ENCODE data around the gene OR10H2.

Gene OR10H2

GRCh38 chr19:15715642-15716041 is 12.2 kb upstream of the OR10H2 start:
- Histone ChIP-seq H3K36me3 (ENCODE audit: insufficient read depth, low read length) (no peaks in the 10 kb centered on the region), H3K27ac (ENCODE audit: low read depth, low read length) (no peak overlapping the region), H3K4me1 (ENCODE audit: control insufficient read depth, insufficient read depth, low read length, unreplicated experiment) (no peaks in the 10 kb centered on the region), H3K27me3 (ENCODE audit: insufficient read depth, low read length) (no peaks in the 10 kb centered on the region), H2AFZ (ENCODE audit: low read length, unreplicated experiment) (no peak overlapping the region), H3K4me3 (ENCODE audit: low read depth, low read length) (no peak overlapping the region), H3K79me2 (ENCODE audit: control insufficient read depth, insufficient read depth, low read length, unreplicated experiment) (no peaks in the 10 kb centered on the region)

GRCh38 chr19:15717809-15718208 is 10.0 kb upstream of the OR10H2 start:
- H3K79me2 ChIP-seq (ENCODE audit: control insufficient read depth, insufficient read depth, low read length, unreplicated experiment) = no peaks in the 10 kb centered on the region
- H3K36me3 ChIP-seq (ENCODE audit: insufficient read depth, low read length) = no peaks in the 10 kb centered on the region
- no peak overlapping the region for H2AFZ ChIP-seq (ENCODE audit: low read length, unreplicated experiment)
- no peaks in the 10 kb centered on the region for H3K27me3 ChIP-seq (ENCODE audit: insufficient read depth, low read length)
- H3K4me1 ChIP-seq (ENCODE audit: control insufficient read depth, insufficient read depth, low read length, unreplicated experiment) = no peaks in the 10 kb centered on the region
- H3K27ac ChIP-seq (ENCODE audit: low read depth, low read length) = no peak overlapping the region
- H3K4me3 ChIP-seq (ENCODE audit: low read depth, low read length) = no peak overlapping the region

- Histone ChIP-seq H3K36me3 (ENCODE audit: insufficient read depth, low read length) (no peaks in the 10 kb centered on the region), H3K27ac (ENCODE audit: low read depth, low read length) (no peak overlapping the region), H3K27me3 (ENCODE audit: insufficient read depth, low read length) (no peaks in the 10 kb centered on the region), H3K4me1 (ENCODE audit: control insufficient read depth, insufficient read depth, low read length, unreplicated experiment) (no peaks in the 10 kb centered on the region), H3K79me2 (ENCODE audit: control insufficient read depth, insufficient read depth, low read length, unreplicated experiment) (no peaks in the 10 kb centered on the region), H2AFZ (ENCODE audit: low read length, unreplicated experiment) (no peak overlapping the region), H3K4me3 (ENCODE audit: low read depth, low read length) (no peak overlapping the region)
Measured at GRCh38 chr19:15721268-15721667, 6.6 kb upstream of the OR10H2 start.

- H3K36me3 ChIP-seq (ENCODE audit: insufficient read depth, low read length) = no peaks in the 10 kb centered on the region
- no peaks in the 10 kb centered on the region for H3K4me1 ChIP-seq (ENCODE audit: control insufficient read depth, insufficient read depth, low read length, unreplicated experiment)
- H2AFZ ChIP-seq (ENCODE audit: low read length, unreplicated experiment) = no peak overlapping the region
- no peak overlapping the region for H3K27ac ChIP-seq (ENCODE audit: low read depth, low read length)
- no peak overlapping the region for H3K4me3 ChIP-seq (ENCODE audit: low read depth, low read length)
- no peaks in the 10 kb centered on the region for H3K79me2 ChIP-seq (ENCODE audit: control insufficient read depth, insufficient read depth, low read length, unreplicated experiment)
- no peaks in the 10 kb centered on the region for H3K27me3 ChIP-seq (ENCODE audit: insufficient read depth, low read length)
Measured at GRCh38 chr19:15722956-15723355, 4.9 kb upstream of the OR10H2 start.

- H2AFZ ChIP-seq (ENCODE audit: low read length, unreplicated experiment) = no peak overlapping the region
- H3K27me3 ChIP-seq (ENCODE audit: insufficient read depth, low read length) = no peaks in the 10 kb centered on the region
Measured at GRCh38 chr19:15730538-15730937, 2.7 kb downstream of the OR10H2 start.

GRCh38 chr19:15732388-15732787 is 4.6 kb downstream of the OR10H2 start:
- Histone ChIP-seq H3K4me1 (ENCODE audit: control insufficient read depth, insufficient read depth, low read length, unreplicated experiment) (no peaks in the 10 kb centered on the region), H3K27ac (ENCODE audit: low read depth, low read length) (no peak overlapping the region), H3K27me3 (ENCODE audit: insufficient read depth, low read length) (no peaks in the 10 kb centered on the region), H3K36me3 (ENCODE audit: insufficient read depth, low read length) (no peaks in the 10 kb centered on the region), H3K79me2 (ENCODE audit: control insufficient read depth, insufficient read depth, low read length, unreplicated experiment) (no peaks in the 10 kb centered on the region), H3K4me3 (ENCODE audit: low read depth, low read length) (no peak overlapping the region), H2AFZ (ENCODE audit: low read length, unreplicated experiment) (no peak overlapping the region)

More at GRCh38 chr19:15730538-15730937, 2.7 kb downstream of the OR10H2 start:
- Histone ChIP-seq H3K27ac (ENCODE audit: low read depth, low read length) (no peak overlapping the region), H3K36me3 (ENCODE audit: insufficient read depth, low read length) (no peaks in the 10 kb centered on the region), H3K79me2 (ENCODE audit: control insufficient read depth, insufficient read depth, low read length, unreplicated experiment) (no peaks in the 10 kb centered on the region), H3K4me3 (ENCODE audit: low read depth, low read length) (no peak overlapping the region), H3K4me1 (ENCODE audit: control insufficient read depth, insufficient read depth, low read length, unreplicated experiment) (no peaks in the 10 kb centered on the region)

GRCh38 chr19:15733895-15734294 is 6.1 kb downstream of the OR10H2 start:
- Histone ChIP-seq H3K27ac (ENCODE audit: low read depth, low read length) (no peak overlapping the region), H3K4me1 (ENCODE audit: control insufficient read depth, insufficient read depth, low read length, unreplicated experiment) (no peaks in the 10 kb centered on the region), H3K4me3 (ENCODE audit: low read depth, low read length) (no peak overlapping the region), H3K27me3 (ENCODE audit: insufficient read depth, low read length) (no peaks in the 10 kb centered on the region), H3K36me3 (ENCODE audit: insufficient read depth, low read length) (no peaks in the 10 kb centered on the region), H3K79me2 (ENCODE audit: control insufficient read depth, insufficient read depth, low read length, unreplicated experiment) (no peaks in the 10 kb centered on the region), H2AFZ (ENCODE audit: low read length, unreplicated experiment) (no peak overlapping the region)

GRCh38 chr19:15737722-15738121 is 9.9 kb downstream of the OR10H2 start, which contains the start of gene OR10H3:
TSS of gene OR10H3 (plus strand) at chr19:15737985. CDS start at chr19:15741393, 3,408 bp downstream.
- H3K36me3 ChIP-seq (ENCODE audit: insufficient read depth, low read length) = no peaks in the 10 kb centered on the region
- H3K79me2 ChIP-seq (ENCODE audit: control insufficient read depth, insufficient read depth, low read length, unreplicated experiment) = no peaks in the 10 kb centered on the region
- H3K4me1 ChIP-seq (ENCODE audit: control insufficient read depth, insufficient read depth, low read length, unreplicated experiment) = no peaks in the 10 kb centered on the region
- no peak within 1 kb of the TSS for H3K27ac ChIP-seq (ENCODE audit: low read depth, low read length)
- H3K27me3 ChIP-seq (ENCODE audit: insufficient read depth, low read length) = no peaks in the 10 kb centered on the region
- H3K4me3 ChIP-seq (ENCODE audit: low read depth, low read length) = no peak within 1 kb of the TSS
- H2AFZ ChIP-seq (ENCODE audit: low read length, unreplicated experiment) = no peak within 1 kb of the TSS

GRCh38 chr19:15740785-15741184 is 13.0 kb downstream of the OR10H2 start:
- no peaks in the 10 kb centered on the region for H3K36me3 ChIP-seq (ENCODE audit: insufficient read depth, low read length)
- H3K4me3 ChIP-seq (ENCODE audit: low read depth, low read length) = no peak overlapping the region
- no peaks in the 10 kb centered on the region for H3K79me2 ChIP-seq (ENCODE audit: control insufficient read depth, insufficient read depth, low read length, unreplicated experiment)
- no peaks in the 10 kb centered on the region for H3K27me3 ChIP-seq (ENCODE audit: insufficient read depth, low read length)
- no peak overlapping the region for H3K27ac ChIP-seq (ENCODE audit: low read depth, low read length)
- H3K4me1 ChIP-seq (ENCODE audit: control insufficient read depth, insufficient read depth, low read length, unreplicated experiment) = no peaks in the 10 kb centered on the region
- no peak overlapping the region for H2AFZ ChIP-seq (ENCODE audit: low read length, unreplicated experiment)

- Histone ChIP-seq H3K36me3 (ENCODE audit: insufficient read depth, low read length) (no peaks in the 10 kb centered on the region), H3K27me3 (ENCODE audit: insufficient read depth, low read length) (no peaks in the 10 kb centered on the region), H3K79me2 (ENCODE audit: control insufficient read depth, insufficient read depth, low read length, unreplicated experiment) (no peaks in the 10 kb centered on the region), H3K4me3 (ENCODE audit: low read depth, low read length) (no peak overlapping the region), H2AFZ (ENCODE audit: low read length, unreplicated experiment) (no peak overlapping the region), H3K4me1 (ENCODE audit: control insufficient read depth, insufficient read depth, low read length, unreplicated experiment) (no peaks in the 10 kb centered on the region), H3K27ac (ENCODE audit: low read depth, low read length) (no peak overlapping the region)
Measured at GRCh38 chr19:15748239-15748638, 20.4 kb downstream of the OR10H2 start.

- H3K4me3 ChIP-seq (ENCODE audit: low read depth, low read length) = no peak overlapping the region
- no peaks in the 10 kb centered on the region for H3K27me3 ChIP-seq (ENCODE audit: insufficient read depth, low read length)
- H3K79me2 ChIP-seq (ENCODE audit: control insufficient read depth, insufficient read depth, low read length, unreplicated experiment) = no peaks in the 10 kb centered on the region
- no peaks in the 10 kb centered on the region for H3K36me3 ChIP-seq (ENCODE audit: insufficient read depth, low read length)
- H3K27ac ChIP-seq (ENCODE audit: low read depth, low read length) = no peak overlapping the region
- H3K4me1 ChIP-seq (ENCODE audit: control insufficient read depth, insufficient read depth, low read length, unreplicated experiment) = no peaks in the 10 kb centered on the region
- H2AFZ ChIP-seq (ENCODE audit: low read length, unreplicated experiment) = no peak overlapping the region
Measured at GRCh38 chr19:15758379-15758778, 30.6 kb downstream of the OR10H2 start.
